ENCODE results near the gene KIAA2012.

GRCh38 chr2:202122163-202122540 is 49.1 kb downstream of the KIAA2012 start:
- TF ChIP-seq BHLHE40 (IDR thresholded peaks at IDR 0.05; ENCODE audit: borderline replicate concordance) (no peak), FOXM1 (IDR thresholded peaks at IDR 0.05; ENCODE audit: borderline replicate concordance) (no peak), SP1 (IDR thresholded peaks at IDR 0.05) (no peak), FOXK2 (IDR thresholded peaks at IDR 0.05) (no peak), FOXA1 (IDR thresholded peaks at IDR 0.05) (no peak), NFRKB (IDR thresholded peaks at IDR 0.05) (no peak), SUZ12 (IDR thresholded peaks at IDR 0.05) (no peak), PKNOX1 (IDR thresholded peaks at IDR 0.05) (no peak), ELF4 (IDR thresholded peaks at IDR 0.05) (no peak), CTBP1 (IDR thresholded peaks at IDR 0.05; ENCODE audit: borderline replicate concordance) (no peak), ARNT (IDR thresholded peaks at IDR 0.05) (no peak), ZNF384 (IDR thresholded peaks at IDR 0.05) (no peak)
